OCI-M1 (cell line): ENCODE measurements around the gene GABBR1.
A peak's percentile ranks its signal among the peaks of the same experiment; 100 is the strongest.
"Not testable (repeated sequence)": the region's sequence is repeated elsewhere in the genome, so short reads cannot be mapped to it uniquely, and the experiment has no call there.

Experiments used
- DNase-seq: peaks from one replicate; lab custom pipeline; 2025; lab: John Stamatoyannopoulos, UW

GABBR1 gene

DNA sequence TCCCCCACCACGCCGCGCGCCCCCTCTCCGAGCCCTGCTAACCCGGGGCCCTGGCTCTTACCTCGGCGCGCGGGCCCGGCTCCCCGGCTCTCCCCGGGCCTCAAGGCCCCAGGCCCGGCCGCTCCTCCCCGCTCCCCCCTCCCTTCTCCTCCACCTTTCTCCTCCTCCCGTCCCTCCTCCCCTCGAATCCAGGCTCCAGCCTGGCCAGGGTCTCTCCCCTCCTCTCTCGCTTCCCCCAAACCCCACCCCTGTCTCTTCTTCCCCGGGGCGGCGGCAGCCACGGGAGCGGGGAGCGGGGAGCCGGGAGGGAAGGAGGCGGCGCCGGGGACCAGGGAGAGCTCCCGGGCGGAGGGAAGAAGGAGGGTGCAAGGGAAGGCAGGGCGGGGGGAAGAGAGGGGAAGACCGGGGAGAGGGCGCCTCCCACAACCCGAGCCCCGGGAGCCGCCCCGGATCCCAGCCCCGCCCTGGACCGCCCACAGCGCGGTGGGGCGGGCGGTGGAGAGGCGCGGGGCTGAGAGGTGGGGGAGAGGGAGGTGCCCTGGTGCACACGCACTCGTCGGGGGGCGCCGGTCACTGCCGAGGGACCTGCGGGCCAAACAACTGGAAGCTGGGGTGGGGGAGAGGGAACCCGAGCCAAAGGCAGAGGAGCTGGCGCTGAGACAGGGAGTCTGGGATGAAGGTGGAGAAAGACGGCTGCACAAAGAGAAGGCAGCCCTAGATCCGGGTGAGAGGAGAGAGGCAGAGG lies at the start of gene GABBR1:
Gene GABBR1, minus strand, starts transcription at position 395 of the 745 bp plus-strand sequence. CDS start 798 bp downstream, outside the sequence.
- DNase-seq: peak; percentile 75

DNA sequence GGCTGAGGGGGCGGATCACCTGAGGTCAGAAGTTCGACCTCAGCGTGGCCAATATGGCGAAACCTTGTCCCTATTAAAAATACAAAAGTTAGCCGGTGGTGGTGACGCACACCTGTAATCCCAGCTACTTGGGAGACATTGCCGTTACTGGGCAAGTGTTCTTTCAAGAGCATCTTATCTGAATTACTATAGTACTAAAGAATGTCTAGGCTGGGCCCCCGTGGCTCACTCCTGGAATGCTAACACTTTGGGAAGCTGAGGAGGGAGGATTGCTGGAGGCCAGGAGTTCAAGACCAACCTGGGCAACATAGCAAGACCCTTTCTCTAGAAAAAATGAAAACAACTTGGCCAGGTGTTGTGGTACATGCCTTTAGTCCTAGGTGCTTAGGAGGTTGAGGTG lies 48.8 kb upstream of the GABBR1 start:
- DNase-seq: no peak

GRCh38 chr6:29680904-29681303 lies 47.9 kb upstream of the GABBR1 start, which contains the start of gene ZFP57:
TSS of gene ZFP57 (minus strand) at chr6:29681152. CDS start at chr6:29677003, 4,149 bp downstream.
- DNase-seq: no peak

DNA sequence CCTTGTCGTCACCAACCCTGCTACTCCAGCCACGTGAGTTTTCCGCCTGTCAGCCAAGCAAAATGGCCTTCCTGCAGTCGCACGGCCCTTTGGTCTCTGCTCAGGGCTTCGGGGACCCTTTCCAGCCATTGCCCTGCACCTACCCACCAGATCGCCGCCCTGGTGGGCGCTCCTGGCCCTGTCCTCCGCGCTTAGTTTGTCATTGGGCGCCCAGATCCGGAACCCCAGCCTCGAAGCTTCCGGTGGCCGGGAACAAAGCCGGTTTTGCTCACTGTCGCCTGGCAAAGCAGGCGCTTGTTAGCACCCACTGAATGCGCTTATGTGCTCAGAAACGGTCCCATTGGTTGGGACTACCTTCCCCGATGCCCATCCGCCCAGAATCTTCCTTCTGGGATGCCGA lies 47.4 kb upstream of the GABBR1 start:
- no peak for DNase-seq

DNA sequence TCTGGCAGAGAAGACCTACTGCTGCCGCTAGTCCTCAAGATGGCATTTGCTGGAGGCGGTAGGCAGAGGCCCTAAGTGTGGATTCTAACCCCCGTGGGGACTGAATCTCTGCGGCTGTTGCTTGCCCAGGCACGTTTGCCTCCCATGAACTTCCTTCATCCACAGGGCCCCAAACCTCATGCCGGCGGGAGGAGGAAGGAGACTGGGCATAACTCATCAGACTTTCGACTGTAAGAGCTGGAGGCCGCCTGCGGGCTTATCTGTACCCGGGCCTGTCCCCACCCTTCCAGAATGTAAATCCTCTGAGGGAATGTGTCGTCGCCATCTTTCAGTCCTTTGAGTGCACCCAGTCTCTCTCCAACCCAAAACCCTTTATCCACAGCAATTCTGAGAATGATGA lies 47.0 kb upstream of the GABBR1 start:
- no peak for DNase-seq

GRCh38 chr6:29678114-29678513 lies 45.1 kb upstream of the GABBR1 start:
- no peak for DNase-seq

DNA sequence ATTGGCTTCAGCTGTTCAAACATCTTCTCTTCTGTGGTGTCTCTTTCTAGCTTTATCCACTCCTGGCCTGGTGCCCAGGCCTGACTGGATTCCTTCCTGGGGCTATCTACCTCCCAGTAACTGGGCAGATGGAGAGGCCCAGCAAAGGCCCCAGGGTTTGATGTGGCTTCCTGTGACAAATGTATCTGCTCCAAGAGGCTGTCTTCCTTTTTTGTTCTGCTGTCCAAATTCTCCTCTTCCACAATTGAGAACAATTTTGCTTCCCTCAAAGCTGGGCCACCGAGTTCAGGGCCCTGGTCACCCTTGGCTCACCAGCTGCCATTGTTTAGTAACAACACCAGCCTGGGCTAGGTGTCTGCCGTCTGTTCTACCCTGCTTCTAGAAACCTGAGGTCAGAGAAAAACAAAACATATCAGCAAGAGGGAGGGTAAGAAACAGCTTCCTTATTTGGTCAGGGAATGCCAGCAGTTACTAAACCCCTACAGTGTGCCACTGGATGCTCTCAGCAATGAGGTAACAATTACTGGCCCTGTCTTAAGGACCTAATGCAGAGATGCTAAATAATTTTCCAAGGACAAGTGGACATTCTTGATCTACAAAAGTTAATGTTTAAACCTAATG lies 44.1 kb upstream of the GABBR1 start:
- DNase-seq: peak; percentile 22

GRCh38 chr6:29675561-29675960 lies 42.6 kb upstream of the GABBR1 start:
- no peak for DNase-seq

- DNase-seq: no peak
Observed at GRCh38 chr6:29674008-29674407, 41.0 kb upstream of the GABBR1 start.

- DNase-seq: no peak
Observed at GRCh38 chr6:29673161-29673560, 40.2 kb upstream of the GABBR1 start.

- not testable (repeated sequence) for DNase-seq
Observed at GRCh38 chr6:29672116-29672515, 39.1 kb upstream of the GABBR1 start.

DNA sequence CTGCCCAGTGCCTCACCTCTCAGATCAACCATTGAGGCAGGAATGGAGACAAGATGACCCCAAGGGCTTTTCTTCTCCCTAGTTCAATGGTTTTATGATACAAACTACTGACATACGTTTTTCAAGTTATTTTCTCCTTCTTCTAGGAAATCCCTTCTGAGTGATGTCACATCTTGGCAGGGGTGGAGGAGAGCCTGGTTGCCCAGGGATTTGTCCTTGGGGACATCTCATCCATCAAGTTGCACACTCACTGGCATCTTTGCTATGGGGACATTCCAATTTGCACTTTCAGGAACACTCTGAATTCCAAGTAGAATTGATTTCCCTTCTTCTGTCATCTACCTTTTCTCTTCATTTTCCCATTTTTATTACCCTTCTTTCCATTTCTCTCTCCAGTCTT lies 38.0 kb upstream of the GABBR1 start:
- no peak for DNase-seq

DNA sequence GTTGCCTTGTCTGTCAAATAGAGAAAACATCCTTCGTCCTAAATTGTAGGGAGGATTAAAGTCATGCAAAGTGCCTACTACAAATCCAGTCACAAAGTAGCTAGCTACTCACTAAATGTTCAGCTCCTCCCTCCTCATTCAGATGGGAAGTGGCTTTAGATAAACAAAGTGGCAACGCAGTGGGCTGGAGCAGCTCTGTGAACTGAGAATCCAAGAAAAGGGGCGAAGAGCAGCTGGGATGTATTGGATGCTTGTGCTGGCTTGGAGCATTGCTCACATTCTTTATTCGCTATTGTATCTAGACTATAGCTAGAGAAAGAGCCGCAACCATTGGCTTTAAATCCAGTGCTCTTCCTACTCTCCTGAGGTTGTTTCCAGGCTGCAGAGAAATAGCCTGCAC lies 34.2 kb upstream of the GABBR1 start:
- DNase-seq: no peak

DNA sequence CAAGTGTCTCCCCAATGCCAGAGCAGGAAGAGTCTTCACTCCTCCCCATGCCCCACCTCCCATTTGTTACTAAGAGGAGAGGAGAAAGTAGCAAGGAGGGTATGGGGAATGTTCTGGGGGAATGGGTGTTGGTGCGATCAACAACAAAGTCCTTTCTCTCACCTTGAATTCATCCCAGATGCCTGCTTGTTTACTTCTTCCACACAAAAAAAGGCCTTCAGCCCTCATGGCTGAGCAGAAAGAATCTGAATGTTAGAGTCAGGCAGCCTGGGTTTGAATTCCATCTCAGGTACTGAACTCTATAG lies 33.8 kb upstream of the GABBR1 start:
- no peak for DNase-seq

DNA sequence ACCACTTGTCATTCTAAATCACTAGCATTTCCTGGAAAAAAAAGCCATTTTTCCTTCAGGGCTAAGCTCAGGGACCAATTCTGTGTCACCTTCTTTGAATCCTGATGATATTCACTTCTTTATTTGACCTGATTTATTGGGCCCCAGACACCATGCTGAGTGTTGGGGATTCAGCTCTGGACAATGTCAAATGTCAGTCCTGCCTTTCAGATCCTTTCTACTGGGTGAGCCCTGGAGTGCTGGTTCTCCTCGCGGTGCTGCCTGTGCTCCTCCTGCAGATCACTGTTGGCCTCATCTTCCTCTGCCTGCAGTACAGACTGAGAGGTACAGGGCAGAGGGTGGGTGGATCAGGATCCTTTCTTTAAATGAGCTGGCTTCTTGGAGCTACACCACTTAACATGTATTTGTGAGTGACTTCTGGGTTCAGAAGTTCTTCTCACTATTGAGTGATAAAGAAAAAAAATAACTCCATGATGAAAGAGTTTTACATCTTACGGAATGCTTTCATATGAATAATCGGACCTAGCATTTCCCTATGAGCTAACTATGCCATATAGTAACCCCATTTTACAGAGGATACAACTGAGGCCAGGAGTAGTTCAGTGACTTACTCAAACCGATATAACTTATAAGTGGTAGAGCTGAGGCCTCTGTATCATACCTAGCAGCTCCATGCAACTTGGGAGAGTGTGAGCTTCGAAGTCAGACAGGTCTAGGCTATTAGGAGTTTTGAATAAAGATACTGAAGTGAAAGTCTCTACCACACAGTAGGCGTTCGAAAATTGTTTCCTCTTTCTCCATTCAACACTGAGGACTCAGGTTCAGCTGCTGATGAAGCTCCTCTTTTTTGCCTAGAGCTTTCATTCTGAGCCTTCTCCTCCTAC lies 33.2 kb upstream of the GABBR1 start:
- DNase-seq: no peak

DNA sequence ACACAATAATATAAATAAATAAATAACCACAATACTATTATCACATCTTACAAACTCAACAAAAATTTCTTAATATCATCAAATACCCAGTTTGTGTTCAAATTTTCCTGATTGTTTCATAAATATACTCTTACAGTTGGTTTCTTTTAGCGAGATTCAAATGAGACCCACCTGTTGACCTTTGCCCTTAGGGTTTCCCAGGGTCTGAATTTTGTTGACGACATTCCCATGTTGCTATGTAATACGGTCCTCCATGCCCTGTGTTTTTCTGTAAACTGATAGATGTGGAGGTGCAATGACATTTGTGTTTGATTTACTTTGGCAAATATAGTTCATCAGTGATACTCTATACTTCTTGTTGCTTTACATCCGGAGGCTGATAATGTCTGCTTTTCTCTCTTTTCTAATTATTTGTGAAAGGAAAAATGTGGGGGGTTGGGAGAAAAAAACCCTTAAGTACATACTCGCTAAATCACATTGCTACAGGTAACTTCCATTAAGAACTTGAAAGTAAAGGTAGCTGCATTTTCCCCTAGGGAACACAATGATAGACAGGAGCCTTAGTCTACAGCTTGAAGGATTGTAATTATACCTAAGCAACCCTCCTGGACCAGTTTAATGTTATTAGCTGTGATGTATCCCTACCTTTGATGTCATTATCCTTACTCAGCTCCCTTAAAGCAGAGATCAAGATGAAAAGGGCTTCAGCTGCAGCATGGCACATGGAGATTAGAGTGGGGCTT lies 30.5 kb upstream of the GABBR1 start:
- DNase-seq: no peak

DNA sequence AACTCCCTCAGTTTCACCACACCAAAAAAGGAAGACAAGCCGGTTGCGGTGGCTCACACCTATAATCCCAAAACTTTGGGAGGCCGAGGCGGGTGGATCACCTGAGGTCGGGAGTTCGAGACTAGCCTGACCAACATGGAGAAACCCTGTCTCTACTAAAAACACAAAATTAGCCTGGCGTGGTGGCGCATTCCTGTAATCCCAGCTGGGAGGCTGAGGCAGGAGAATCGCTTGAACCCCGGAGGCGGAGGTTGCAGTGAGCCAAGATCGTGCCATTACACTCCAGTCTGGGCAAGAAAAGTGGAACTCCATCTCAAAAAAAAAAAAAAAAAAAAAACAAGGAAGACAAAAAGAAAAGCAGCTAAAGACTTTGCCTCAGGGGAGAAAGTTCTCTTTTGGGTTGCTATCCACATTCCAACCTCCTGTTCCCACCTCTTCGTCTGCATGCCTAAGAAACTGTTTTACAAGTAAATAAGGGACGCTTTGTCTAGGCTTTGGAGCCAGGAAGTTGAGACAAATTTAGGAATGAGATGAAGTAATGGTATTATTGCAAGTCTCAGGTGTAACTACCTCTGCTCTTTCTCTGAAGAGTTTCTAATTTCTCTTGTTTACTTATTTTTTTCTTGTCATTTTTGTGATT lies 28.6 kb upstream of the GABBR1 start:
- DNase-seq: not testable (repeated sequence)

- DNase-seq: no peak
Observed at GRCh38 chr6:29661071-29661470, 28.1 kb upstream of the GABBR1 start.

GRCh38 chr6:29656798-29657197 lies 23.8 kb upstream of the GABBR1 start, which contains the start of gene MOG:
TSS of gene MOG (plus strand) at chr6:29657092. CDS start at chr6:29657210, 118 bp downstream.
- DNase-seq: no peak

DNA sequence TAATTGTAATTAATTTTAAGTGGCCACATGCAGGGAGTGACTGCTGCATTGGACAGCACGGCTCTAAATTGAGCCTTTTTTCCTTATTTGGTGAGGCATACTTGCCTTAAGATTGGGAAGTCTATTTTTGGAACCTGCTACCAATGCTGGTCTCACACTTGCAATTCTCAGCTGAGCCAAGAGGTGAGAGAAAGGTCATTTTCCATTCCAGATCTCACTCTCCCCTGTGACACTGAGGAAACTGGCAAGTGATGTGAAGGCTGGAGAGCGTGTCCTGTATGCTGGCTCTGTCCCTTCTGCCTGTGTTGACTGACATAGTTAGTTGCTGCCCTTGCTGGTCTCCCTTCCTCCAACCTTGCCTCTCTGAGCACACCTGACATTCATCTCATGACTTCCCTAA lies 23.2 kb upstream of the GABBR1 start:
- no peak for DNase-seq

DNA sequence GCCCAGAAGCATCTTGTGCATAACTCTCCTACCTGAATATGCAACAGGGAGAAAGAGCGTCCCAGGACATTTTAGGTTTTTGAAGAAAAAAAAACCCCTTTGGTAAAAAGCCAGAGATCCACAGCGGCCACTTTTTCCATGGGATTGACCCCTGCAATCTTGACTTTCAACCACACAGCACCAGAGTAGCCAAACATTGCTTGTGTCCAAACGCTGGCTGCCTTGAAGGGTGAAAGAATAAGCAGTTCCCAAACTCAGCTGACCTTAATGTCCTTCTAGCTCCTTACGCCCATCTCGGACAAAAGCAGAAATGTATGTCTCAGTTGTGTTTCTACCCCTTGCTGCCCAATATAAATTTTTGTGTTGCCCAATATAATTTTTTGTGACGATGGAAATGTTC lies 22.7 kb upstream of the GABBR1 start:
- DNase-seq: no peak
